ENCODE results near the gene B3GLCT. TPM values are rescaled to one million over a fixed set of nuclear protein-coding genes. Genes with fewer than 3 reads are reported as not detected.
A peak's percentile ranks its signal among the peaks of the same experiment; 100 is the strongest.

B3GLCT gene
- total RNA-seq, 2 donors from 2014 or later, result 18.2 to 40.2 TPM

GRCh38 chr13:31250435-31250834, 50.7 kb downstream of the B3GLCT start:
- Histone ChIP-seq H3K36me3 (peaks cover 28% of the 10 kb centered on the region), H3K4me1 (no peaks in the 10 kb centered on the region), H3K4me3 (no peak overlapping the region), H3K9me3 (no peaks in the 10 kb centered on the region), H3K27ac (no peak overlapping the region), H3K27me3 (no peaks in the 10 kb centered on the region)
- TF ChIP-seq CTCF (IDR thresholded peaks at IDR 0.05), result no peak
- DNase-seq (ENCODE audit: low spot score), result no peak

- TF ChIP-seq CTCF (IDR thresholded peaks at IDR 0.05), result no peak
- DNase-seq (ENCODE audit: low spot score), result no peak
- peaks cover 0 to 18% of the 10 kb centered on the region in 2 donors for H3K9me3 ChIP-seq
- H3K27ac ChIP-seq, result no peak overlapping the region
- H3K27me3 ChIP-seq, result no peaks in the 10 kb centered on the region
- H3K4me3 ChIP-seq, result no peak overlapping the region
- H3K4me1 ChIP-seq, result no peaks in the 10 kb centered on the region
- peaks cover 21% of the 10 kb centered on the region for H3K36me3 ChIP-seq
Observed at GRCh38 chr13:31261241-31261640, 61.5 kb downstream of the B3GLCT start.

- Histone ChIP-seq H3K27me3 (no peaks in the 10 kb centered on the region), H3K4me1 (no peaks in the 10 kb centered on the region), H3K27ac (no peak overlapping the region), H3K9me3 (peaks cover 0 to 5% of the 10 kb centered on the region in 2 donors), H3K4me3 (no peak overlapping the region), H3K36me3 (peaks cover 21% of the 10 kb centered on the region)
- DNase-seq (ENCODE audit: low spot score), result no peak
- no peak for TF ChIP-seq CTCF (IDR thresholded peaks at IDR 0.05)
Observed at GRCh38 chr13:31263346-31263745, 63.6 kb downstream of the B3GLCT start.

- H3K36me3 ChIP-seq, result peaks cover 21% of the 10 kb centered on the region
- DNase-seq (ENCODE audit: low spot score), result no peak
- TF ChIP-seq CTCF (IDR thresholded peaks at IDR 0.05), result no peak
- no peaks in the 10 kb centered on the region for H3K9me3 ChIP-seq
- H3K27me3 ChIP-seq, result no peaks in the 10 kb centered on the region
- H3K27ac ChIP-seq, result no peak overlapping the region
- H3K4me1 ChIP-seq, result no peaks in the 10 kb centered on the region
- H3K4me3 ChIP-seq, result no peak overlapping the region
Observed at GRCh38 chr13:31264151-31264550, 64.4 kb downstream of the B3GLCT start.

- TF ChIP-seq CTCF (IDR thresholded peaks at IDR 0.05), result no peak
- Histone ChIP-seq H3K36me3 (peaks cover 22% of the 10 kb centered on the region), H3K4me1 (no peaks in the 10 kb centered on the region), H3K27me3 (no peaks in the 10 kb centered on the region), H3K9me3 (peaks cover 0 to 15% of the 10 kb centered on the region in 2 donors), H3K4me3 (no peak overlapping the region), H3K27ac (peak overlapping the region in 1 of 2 donors; percentile 43)
- no peak for DNase-seq (ENCODE audit: low spot score)
Observed at GRCh38 chr13:31267126-31267784, 67.5 kb downstream of the B3GLCT start.

GRCh38 chr13:31274390-31274789, 74.6 kb downstream of the B3GLCT start:
- Histone ChIP-seq H3K9me3 (peaks cover 0 to 15% of the 10 kb centered on the region in 2 donors), H3K27ac (no peak overlapping the region), H3K36me3 (peaks cover 41% of the 10 kb centered on the region), H3K4me1 (no peaks in the 10 kb centered on the region), H3K4me3 (no peak overlapping the region), H3K27me3 (no peaks in the 10 kb centered on the region)
- DNase-seq (ENCODE audit: low spot score), result no peak
- no peak for TF ChIP-seq CTCF (IDR thresholded peaks at IDR 0.05)

All from right atrium auricular region (tissue), 2 donors.